HepG2 (cell line): ENCODE measurements around the gene HOXB5. TPM values are rescaled to one million over a fixed set of nuclear protein-coding genes. Genes with fewer than 3 reads are reported as not detected.

ENCODE experiments used
- ATAC-seq: fragments of 200-7000 bp; cut with Tn5 transposase; 3 replicates; pipeline ENCODE4 v1.9.1; 2020; ENCODE audit warnings: mild to moderate bottlenecking, moderate library complexity
- BruUV-seq: library from RNA; stranded (reverse); fragments of 400-500 nt; replicated peaks from 2 replicates; lab custom pipeline; 2021; lab: Mats Ljungman, UMichigan
- CTCF ChIA-PET: fragments of 300-600 bp; formaldehyde crosslinking; extraction: SDS; loops from one replicate; lab custom pipeline; 2021; ENCODE audit warnings: low total read pairs, inconsistent platforms, low intra/inter-chr PET ratio; lab: Yijun Ruan, JAX
- POLR2A ChIA-PET: fragments of 350-600 bp; sonication (Branson Sonifier 250); formaldehyde crosslinking; loops from one replicate; lab custom pipeline; 2020; ENCODE audit warnings: antibody characterized with exemption, inconsistent platforms; lab: Yijun Ruan, JAX
- DNase-seq: peaks from one replicate; pipeline ENCODE4 v3.0.0-alpha.2; 2015; ENCODE audit warnings: low spot score
- FAIRE-seq: peaks from 3 replicates; lab custom pipeline; 2011; peaks lifted over from hg19 to GRCh38; lab: Jason Lieb, UNC
- H2AFZ ChIP-seq: one replicate; pipeline ENCODE4 v1.6.1; 2011; ENCODE audit warnings: low read length, inconsistent platforms
- H3K27ac ChIP-seq: fragments of 300-600 bp; 3 replicates; pipeline ENCODE4 v1.8.0; 2011; ENCODE audit warnings: mixed run types, mild to moderate bottlenecking, mixed read lengths, low read length, inconsistent platforms; ENCODE audit not compliant: insufficient read depth; ENCODE audit errors: extremely low read length
- H3K27me3 ChIP-seq, 2 experiments: fragments of 200-600 bp in 1 of 2; 2 replicates in 1 of 2; 3 replicates in 1 of 2; pipeline versions ENCODE4 v1.6.0 to v1.8.0; 2011; ENCODE audit warnings: low read length in 2 of 2, mild to moderate bottlenecking in 2 of 2, moderate library complexity in 2 of 2, inconsistent platforms in 1 of 2; ENCODE audit not compliant: insufficient read depth in 2 of 2, control insufficient read depth in 1 of 2
- H3K36me3 ChIP-seq, 2 experiments: fragments of 200-600 bp in 1 of 2; replicated peaks in 1 of 2; 2 replicates in 1 of 2; 3 replicates in 1 of 2; pipeline versions ENCODE4 v1.5.1 to v1.8.0; 2011; ENCODE audit warnings: low read length in 2 of 2, inconsistent platforms in 1 of 2; ENCODE audit not compliant: insufficient read depth in 2 of 2, control insufficient read depth in 1 of 2
- H3K4me1 ChIP-seq: 2 replicates; pipeline ENCODE4 v1.5.1; 2012; ENCODE audit warnings: low read length, inconsistent platforms; ENCODE audit not compliant: insufficient read depth
- H3K4me2 ChIP-seq: 2 replicates; pipeline ENCODE4 v1.6.0; 2011; ENCODE audit warnings: low read depth, low read length, inconsistent platforms
- H3K4me3 ChIP-seq, 3 experiments: fragments of 200-600 bp in 1 of 3; sonication (generic), shearing (Covaris generic) in 1 of 3; replicated peaks in 1 of 3; 2 replicates each; pipeline ENCODE4 v1.5.1; 2011 to 2016; ENCODE audit warnings: low read length in 3 of 3, inconsistent platforms in 2 of 3, low read depth in 2 of 3, mild to moderate bottlenecking in 2 of 3, control low read depth in 1 of 3, mixed read lengths in 1 of 3; ENCODE audit not compliant: insufficient read depth in 1 of 3
- H3K79me2 ChIP-seq: one replicate; pipeline ENCODE4 v1.6.1; 2011; ENCODE audit warnings: low read length, inconsistent platforms; ENCODE audit not compliant: insufficient read depth
- H3K9ac ChIP-seq: 2 replicates; pipeline ENCODE4 v1.6.0; 2011; ENCODE audit warnings: mild to moderate bottlenecking, low read depth, low read length, inconsistent platforms; ENCODE audit not compliant: insufficient read depth
- H3K9me3 ChIP-seq: 2 replicates; pipeline ENCODE4 v1.5.1; 2012; ENCODE audit warnings: mild to moderate bottlenecking, low read length
- H4K20me1 ChIP-seq: 2 replicates; pipeline ENCODE4 v1.6.0; 2011; ENCODE audit warnings: inconsistent platforms, mild to moderate bottlenecking, low read length, moderate library complexity; ENCODE audit not compliant: insufficient read depth
- ASH2L ChIP-seq: fragments of 300-600, 200-600 bp; sonication (generic); IDR thresholded peaks from 2 replicates; pipeline ENCODE4 v1.7.0; 2017; ENCODE audit warnings: low read depth, mild to moderate bottlenecking, moderate library complexity, mixed read lengths, low read length; ENCODE audit not compliant: insufficient read length
- BCL6 ChIP-seq: IDR thresholded peaks from 2 replicates; pipeline ENCODE4 v1.6.1; 2016; ENCODE audit warnings: missing genetic modification reagents, missing compliant biosample characterization
- HCFC1 ChIP-seq: fragments of 150-350 bp; IDR thresholded peaks from 2 replicates; pipeline ENCODE4 v1.6.1; 2014; ENCODE audit warnings: low read depth, low read length
- HIVEP1 ChIP-seq: sonication (generic); formaldehyde crosslinking; IDR thresholded peaks from 2 replicates; pipeline ENCODE4 v1.4.0; 2020; ENCODE audit warnings: mild to moderate bottlenecking, missing genetic modification reagents
- HNRNPH1 ChIP-seq: fragments of 200-400 bp; formaldehyde crosslinking; optimal IDR thresholded peaks from 2 replicates; pipeline ENCODE3; 2017; ENCODE audit warnings: mild to moderate bottlenecking, low read depth, low read length
- NFRKB ChIP-seq: fragments of 450-650 bp; IDR thresholded peaks from 2 replicates; pipeline ENCODE4 v1.6.1; 2017
- RARG ChIP-seq: sonication (generic); formaldehyde crosslinking; IDR thresholded peaks from 2 replicates; pipeline ENCODE4 v1.4.0; 2020; ENCODE audit warnings: low read depth, mild to moderate bottlenecking, missing genetic modification reagents
- SAP130 ChIP-seq: IDR thresholded peaks from 2 replicates; pipeline ENCODE4 v1.6.1; 2016; ENCODE audit warnings: low read depth
- SYNCRIP ChIP-seq: fragments of 200-400 bp; formaldehyde crosslinking; IDR thresholded peaks from 2 replicates; pipeline ENCODE4 v1.6.1; 2018; ENCODE audit warnings: mild to moderate bottlenecking, low read depth, low read length; ENCODE audit not compliant: insufficient read depth
- ZFP36 ChIP-seq: fragments of 150-350 bp; IDR thresholded peaks from 2 replicates; pipeline ENCODE4 v1.6.1; 2018; ENCODE audit warnings: borderline replicate concordance, low read length, low read depth; ENCODE audit not compliant: partially characterized antibody
- ZNF614 ChIP-seq: IDR thresholded peaks from 2 replicates; pipeline ENCODE4 v1.6.1; 2018; ENCODE audit warnings: missing biosample characterization, missing genetic modification reagents, inconsistent platforms, borderline replicate concordance
- ZNF660 ChIP-seq: sonication (generic); formaldehyde crosslinking; IDR thresholded peaks from 2 replicates; pipeline ENCODE4 v1.5.1; 2020; ENCODE audit warnings: mild to moderate bottlenecking, low read depth, missing genetic modification reagents, borderline replicate concordance
- ZNF749 ChIP-seq: sonication (generic); formaldehyde crosslinking; IDR thresholded peaks from 2 replicates; pipeline ENCODE4 v1.8.0; 2022; ENCODE audit warnings: mild to moderate bottlenecking, missing genetic modification reagents, moderate library complexity, borderline replicate concordance
- ZNF850 ChIP-seq: sonication (generic); formaldehyde crosslinking; conservative IDR thresholded peaks from 2 replicates; pipeline ENCODE4 v1.9.0; 2021; ENCODE audit warnings: mild to moderate bottlenecking, missing genetic modification reagents
- WGBS: methylation state at CpG from one replicate; pipeline ENCODE4 v1.1.6; 2017; ENCODE audit warnings: low lambda C conversion rate; 5-methylcytosine and 5-hydroxymethylcytosine counted together
- in situ Hi-C: cut with HindIII; loops from 2 replicates; pipeline ENCODE4 v1.10.0; 2017; ENCODE audit warnings: low pct_unique_long_range_greater_than_20kb; ENCODE audit not compliant: extremely low pct_ligation_motif_present
- intact Hi-C: fragments of 100-400 bp; cut with micrococcal nuclease; formaldehyde crosslinking; loops from one replicate; pipeline ENCODE4 v1.10.0; 2022; ENCODE audit not compliant: unreplicated experiment
- polyA plus RNA-seq, 8 experiments: library from polyadenylated mRNA; depleted of rRNA in 3 of 8; stranded (reverse) in 7 of 8; unstranded in 1 of 8; fragments of >200 nt; fragmentation: Illumina TruSeq in 4 of 8; extraction: Trizol in 4 of 8; gene quantifications; 2 replicates each; pipeline versions ENCODE4 v1.2.1 to v1.2.3, GENCODE V29; 2011 to 2016; ENCODE audit warnings: low read depth in 4 of 8, missing spikeins in 1 of 8, mixed read lengths in 1 of 8; ENCODE audit not compliant: insufficient read depth in 1 of 8
- total RNA-seq, 5 experiments: library from RNA; depleted of rRNA; stranded (reverse); fragments of >200 nt; fragmentation: Illumina TruSeq; extraction: Trizol; gene quantifications; 2 replicates each; pipeline ENCODE4 v1.2.3, GENCODE V29; 2016; ENCODE audit warnings: low read depth in 1 of 5
- TF ChIP-seq, protein P1 (sequence below): sonication (generic); formaldehyde crosslinking; IDR thresholded peaks from 2 replicates; pipeline ENCODE4 v1.4.0; 2020; ENCODE audit warnings: low read depth, mild to moderate bottlenecking, missing genetic modification reagents
- TF ChIP-seq, protein P2 (sequence below): IDR thresholded peaks from 2 replicates; pipeline ENCODE4 v1.4.0; 2020; ENCODE audit warnings: mild to moderate bottlenecking, missing genetic modification reagents
- TF ChIP-seq, protein P3 (sequence below): sonication (generic); formaldehyde crosslinking; IDR thresholded peaks from 2 replicates; pipeline ENCODE4 v1.5.0; 2020; ENCODE audit warnings: missing genetic modification reagents
- TF ChIP-seq, protein P4 (sequence below): IDR thresholded peaks from 2 replicates; pipeline ENCODE4 v1.6.1; 2012; ENCODE audit warnings: inconsistent platforms

HOXB5 gene
- total and polyA plus RNA-seq, 2 of the 13 experiments (the other 11 are each of a cell fraction or from before 2014, with no cell fraction given), result not detected

DNA sequence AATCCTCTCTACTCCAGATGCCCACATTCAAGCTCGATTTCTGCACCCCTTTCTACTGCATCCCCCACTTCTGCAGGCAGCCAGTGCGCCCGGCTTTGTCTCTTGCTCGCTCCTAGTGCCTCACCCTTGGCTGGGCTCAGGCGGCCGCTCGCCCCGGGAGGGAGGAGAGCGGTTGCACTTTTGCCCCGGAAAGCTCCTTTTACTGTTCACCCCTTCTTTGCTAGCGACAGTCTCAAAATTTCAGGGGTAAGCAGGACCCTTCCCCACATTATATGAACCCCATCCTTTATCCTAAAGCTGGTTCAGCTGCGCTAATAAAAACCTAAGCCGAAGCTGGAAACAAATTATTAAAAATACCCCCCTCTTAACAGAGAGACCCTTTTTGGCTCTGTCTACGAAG, 1.0 kb downstream of the HOXB5 start:
- Histone ChIP-seq H3K4me1 (0 out of 2 replicates have a peak, but pooled peaks cover 6% of the 10 kb centered on the region), H4K20me1 (no peaks in the 10 kb centered on the region; the same call in 1 of the 2 replicates), H3K9ac (no peak overlapping the region), H3K36me3 (no peaks in the 10 kb centered on the region), H3K27me3 (peaks cover 44 to 91% of the 10 kb centered on the region in 2 experiments), H3K4me3 (no peak overlapping the region), H3K4me2 (no peak overlapping the region), H3K79me2 (no peaks in the 10 kb centered on the region), H3K9me3 (no peaks in the 10 kb centered on the region), H2AFZ (no peak overlapping the region), H3K27ac (no peak overlapping the region)
- ChIA-PET POLR2A (no interaction called here), CTCF (interaction anchor here (1.5 kb wide), 1 partner anchor 439 kb away, joined by 4 read pairs; no protein-coding TSS in a partner anchor)
- in situ Hi-C loops (no loop called here), intact Hi-C loops (no loop called here)
- 34% methylated on average over 13 of the region's 14 CpGs for WGBS
- no peak for FAIRE-seq
- ATAC-seq, result no peak
- no TSS peak for BruUV-seq
- no peak for DNase-seq
- TF ChIP-seq, protein P1, sequence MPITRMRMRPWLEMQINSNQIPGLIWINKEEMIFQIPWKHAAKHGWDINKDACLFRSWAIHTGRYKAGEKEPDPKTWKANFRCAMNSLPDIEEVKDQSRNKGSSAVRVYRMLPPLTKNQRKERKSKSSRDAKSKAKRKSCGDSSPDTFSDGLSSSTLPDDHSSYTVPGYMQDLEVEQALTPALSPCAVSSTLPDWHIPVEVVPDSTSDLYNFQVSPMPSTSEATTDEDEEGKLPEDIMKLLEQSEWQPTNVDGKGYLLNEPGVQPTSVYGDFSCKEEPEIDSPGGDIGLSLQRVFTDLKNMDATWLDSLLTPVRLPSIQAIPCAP (CRISPR knock-in tag), result no peak
- no peak for TF ChIP-seq ASH2L
- TF ChIP-seq ZNF614 (CRISPR knock-in tag), result no peak
- no peak for TF ChIP-seq ZFP36
- no peak for TF ChIP-seq HNRNPH1
- TF ChIP-seq SAP130, result no peak
- no peak for TF ChIP-seq ZNF660
- TF ChIP-seq NFRKB, result no peak
- no peak for TF ChIP-seq HIVEP1
- TF ChIP-seq, protein P2, sequence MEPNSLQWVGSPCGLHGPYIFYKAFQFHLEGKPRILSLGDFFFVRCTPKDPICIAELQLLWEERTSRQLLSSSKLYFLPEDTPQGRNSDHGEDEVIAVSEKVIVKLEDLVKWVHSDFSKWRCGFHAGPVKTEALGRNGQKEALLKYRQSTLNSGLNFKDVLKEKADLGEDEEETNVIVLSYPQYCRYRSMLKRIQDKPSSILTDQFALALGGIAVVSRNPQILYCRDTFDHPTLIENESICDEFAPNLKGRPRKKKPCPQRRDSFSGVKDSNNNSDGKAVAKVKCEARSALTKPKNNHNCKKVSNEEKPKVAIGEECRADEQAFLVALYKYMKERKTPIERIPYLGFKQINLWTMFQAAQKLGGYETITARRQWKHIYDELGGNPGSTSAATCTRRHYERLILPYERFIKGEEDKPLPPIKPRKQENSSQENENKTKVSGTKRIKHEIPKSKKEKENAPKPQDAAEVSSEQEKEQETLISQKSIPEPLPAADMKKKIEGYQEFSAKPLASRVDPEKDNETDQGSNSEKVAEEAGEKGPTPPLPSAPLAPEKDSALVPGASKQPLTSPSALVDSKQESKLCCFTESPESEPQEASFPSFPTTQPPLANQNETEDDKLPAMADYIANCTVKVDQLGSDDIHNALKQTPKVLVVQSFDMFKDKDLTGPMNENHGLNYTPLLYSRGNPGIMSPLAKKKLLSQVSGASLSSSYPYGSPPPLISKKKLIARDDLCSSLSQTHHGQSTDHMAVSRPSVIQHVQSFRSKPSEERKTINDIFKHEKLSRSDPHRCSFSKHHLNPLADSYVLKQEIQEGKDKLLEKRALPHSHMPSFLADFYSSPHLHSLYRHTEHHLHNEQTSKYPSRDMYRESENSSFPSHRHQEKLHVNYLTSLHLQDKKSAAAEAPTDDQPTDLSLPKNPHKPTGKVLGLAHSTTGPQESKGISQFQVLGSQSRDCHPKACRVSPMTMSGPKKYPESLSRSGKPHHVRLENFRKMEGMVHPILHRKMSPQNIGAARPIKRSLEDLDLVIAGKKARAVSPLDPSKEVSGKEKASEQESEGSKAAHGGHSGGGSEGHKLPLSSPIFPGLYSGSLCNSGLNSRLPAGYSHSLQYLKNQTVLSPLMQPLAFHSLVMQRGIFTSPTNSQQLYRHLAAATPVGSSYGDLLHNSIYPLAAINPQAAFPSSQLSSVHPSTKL (CRISPR knock-in tag), result no peak
- TF ChIP-seq, protein P3, sequence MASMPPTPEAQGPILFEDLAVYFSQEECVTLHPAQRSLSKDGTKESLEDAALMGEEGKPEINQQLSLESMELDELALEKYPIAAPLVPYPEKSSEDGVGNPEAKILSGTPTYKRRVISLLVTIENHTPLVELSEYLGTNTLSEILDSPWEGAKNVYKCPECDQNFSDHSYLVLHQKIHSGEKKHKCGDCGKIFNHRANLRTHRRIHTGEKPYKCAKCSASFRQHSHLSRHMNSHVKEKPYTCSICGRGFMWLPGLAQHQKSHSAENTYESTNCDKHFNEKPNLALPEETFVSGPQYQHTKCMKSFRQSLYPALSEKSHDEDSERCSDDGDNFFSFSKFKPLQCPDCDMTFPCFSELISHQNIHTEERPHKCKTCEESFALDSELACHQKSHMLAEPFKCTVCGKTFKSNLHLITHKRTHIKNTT (CRISPR knock-in tag), result no peak
- no peak for TF ChIP-seq ZNF749
- TF ChIP-seq ZNF850 (CRISPR knock-in tag), result no peak
- TF ChIP-seq SYNCRIP, result no peak
- TF ChIP-seq, protein P4, sequence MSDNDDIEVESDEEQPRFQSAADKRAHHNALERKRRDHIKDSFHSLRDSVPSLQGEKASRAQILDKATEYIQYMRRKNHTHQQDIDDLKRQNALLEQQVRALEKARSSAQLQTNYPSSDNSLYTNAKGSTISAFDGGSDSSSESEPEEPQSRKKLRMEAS, result no peak
- no peak for TF ChIP-seq BCL6
- no peak for TF ChIP-seq HCFC1
- TF ChIP-seq RARG (CRISPR knock-in tag), result no peak
